Dermis microvascular lymphatic vessel endothelial cell (primary cell): ENCODE data around the gene TIAM1. TPM values are rescaled to one million over a fixed set of nuclear protein-coding genes. Genes with fewer than 3 reads are reported as not detected.
A peak's percentile ranks its signal among the peaks of the same experiment; 100 is the strongest.

ENCODE experiments used
- DNase-seq, 2 donors: peaks; one replicate each; pipeline versions ENCODE4 v3.0.0 to v3.0.0-alpha.2; 2010; ENCODE audit warnings: low read depth in 2 of 2
- total RNA-seq: library from RNA; depleted of rRNA; stranded (reverse); fragments of >200 nt; gene quantifications from 2 replicates; pipeline ENCODE4 v1.2.1, GENCODE V29; 2014

The TIAM1 gene, protein sequence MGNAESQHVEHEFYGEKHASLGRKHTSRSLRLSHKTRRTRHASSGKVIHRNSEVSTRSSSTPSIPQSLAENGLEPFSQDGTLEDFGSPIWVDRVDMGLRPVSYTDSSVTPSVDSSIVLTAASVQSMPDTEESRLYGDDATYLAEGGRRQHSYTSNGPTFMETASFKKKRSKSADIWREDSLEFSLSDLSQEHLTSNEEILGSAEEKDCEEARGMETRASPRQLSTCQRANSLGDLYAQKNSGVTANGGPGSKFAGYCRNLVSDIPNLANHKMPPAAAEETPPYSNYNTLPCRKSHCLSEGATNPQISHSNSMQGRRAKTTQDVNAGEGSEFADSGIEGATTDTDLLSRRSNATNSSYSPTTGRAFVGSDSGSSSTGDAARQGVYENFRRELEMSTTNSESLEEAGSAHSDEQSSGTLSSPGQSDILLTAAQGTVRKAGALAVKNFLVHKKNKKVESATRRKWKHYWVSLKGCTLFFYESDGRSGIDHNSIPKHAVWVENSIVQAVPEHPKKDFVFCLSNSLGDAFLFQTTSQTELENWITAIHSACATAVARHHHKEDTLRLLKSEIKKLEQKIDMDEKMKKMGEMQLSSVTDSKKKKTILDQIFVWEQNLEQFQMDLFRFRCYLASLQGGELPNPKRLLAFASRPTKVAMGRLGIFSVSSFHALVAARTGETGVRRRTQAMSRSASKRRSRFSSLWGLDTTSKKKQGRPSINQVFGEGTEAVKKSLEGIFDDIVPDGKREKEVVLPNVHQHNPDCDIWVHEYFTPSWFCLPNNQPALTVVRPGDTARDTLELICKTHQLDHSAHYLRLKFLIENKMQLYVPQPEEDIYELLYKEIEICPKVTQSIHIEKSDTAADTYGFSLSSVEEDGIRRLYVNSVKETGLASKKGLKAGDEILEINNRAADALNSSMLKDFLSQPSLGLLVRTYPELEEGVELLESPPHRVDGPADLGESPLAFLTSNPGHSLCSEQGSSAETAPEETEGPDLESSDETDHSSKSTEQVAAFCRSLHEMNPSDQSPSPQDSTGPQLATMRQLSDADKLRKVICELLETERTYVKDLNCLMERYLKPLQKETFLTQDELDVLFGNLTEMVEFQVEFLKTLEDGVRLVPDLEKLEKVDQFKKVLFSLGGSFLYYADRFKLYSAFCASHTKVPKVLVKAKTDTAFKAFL (N-terminal part only)
- 0.38 and 0.64 TPM in 2 replicates for total RNA-seq

DNA sequence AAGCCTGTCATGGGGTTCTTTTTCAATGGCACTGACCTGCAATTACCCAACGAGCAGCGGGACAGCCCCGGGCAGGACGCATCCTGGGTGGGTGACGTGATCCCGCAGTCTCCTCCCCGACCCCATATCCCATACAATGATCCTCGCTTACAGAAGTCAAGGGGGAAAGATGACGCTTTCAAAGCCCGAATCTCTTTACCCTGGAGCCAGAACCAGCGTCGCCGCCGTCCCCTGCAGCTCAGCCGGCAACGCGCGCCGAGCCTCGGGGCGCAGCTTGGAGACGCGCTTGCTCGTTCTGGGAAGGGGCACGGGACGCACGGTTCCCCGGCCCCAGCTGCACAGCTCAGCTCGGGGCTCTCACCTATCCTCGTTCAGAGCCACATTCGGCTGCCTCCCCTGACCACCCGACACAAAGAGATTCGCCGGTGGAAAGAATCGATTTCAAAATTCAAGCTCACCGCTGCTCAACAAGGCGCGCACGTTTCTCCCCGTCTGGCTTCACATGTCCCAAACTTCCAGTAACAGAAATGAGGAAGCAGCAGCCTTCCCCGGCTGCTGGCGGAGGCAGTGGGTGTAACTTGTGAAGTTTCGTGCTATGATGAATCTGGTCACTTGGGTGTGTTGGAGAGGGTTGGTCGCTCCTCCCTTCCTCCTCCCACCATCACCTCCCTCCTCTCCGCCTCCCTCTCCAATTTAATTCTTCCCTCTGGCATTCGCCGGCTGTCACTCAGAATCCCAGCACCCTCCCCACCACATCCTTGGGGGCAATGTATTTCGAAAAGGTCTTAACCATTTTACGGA is at the start of gene TIAM1:
TIAM1 (minus strand) TSS at position 582 of the 801 bp plus-strand sequence. CDS start 77,289 bp downstream, outside the sequence.
- DNase-seq: peak in 1 of 2 donors; percentile 8

DNA sequence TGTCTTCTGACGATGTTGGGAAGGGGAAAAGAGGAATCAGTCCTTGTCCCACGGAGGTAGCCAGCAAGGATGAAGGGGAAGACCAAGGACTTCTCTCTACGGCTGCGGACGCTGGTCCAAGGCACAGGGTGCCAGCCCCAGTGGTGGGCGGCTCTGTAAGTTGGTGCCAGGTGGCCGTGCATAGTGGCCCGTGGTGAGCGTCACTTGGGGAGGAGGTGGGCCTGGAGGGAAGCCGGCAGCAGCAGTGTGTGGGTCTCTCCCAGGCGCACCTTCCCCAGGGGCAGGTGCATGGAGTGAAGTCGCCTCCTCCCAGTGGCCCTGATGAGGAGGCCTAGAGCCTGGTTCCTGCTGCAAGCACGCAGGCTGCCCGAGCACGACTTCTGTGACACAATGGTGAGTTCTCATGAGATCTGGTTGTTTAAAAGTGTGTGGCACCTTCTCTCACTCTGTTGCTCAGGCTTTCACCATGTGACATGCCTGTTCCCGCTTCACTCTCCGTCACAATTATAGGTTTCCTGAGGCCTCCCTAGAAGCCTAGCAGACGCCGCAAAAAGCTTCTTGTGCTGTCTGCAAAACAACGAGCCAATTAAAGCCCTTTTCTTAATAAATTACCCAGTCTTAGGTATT is 43.6 kb upstream of the TIAM1 start:
- DNase-seq: no peak

DNA sequence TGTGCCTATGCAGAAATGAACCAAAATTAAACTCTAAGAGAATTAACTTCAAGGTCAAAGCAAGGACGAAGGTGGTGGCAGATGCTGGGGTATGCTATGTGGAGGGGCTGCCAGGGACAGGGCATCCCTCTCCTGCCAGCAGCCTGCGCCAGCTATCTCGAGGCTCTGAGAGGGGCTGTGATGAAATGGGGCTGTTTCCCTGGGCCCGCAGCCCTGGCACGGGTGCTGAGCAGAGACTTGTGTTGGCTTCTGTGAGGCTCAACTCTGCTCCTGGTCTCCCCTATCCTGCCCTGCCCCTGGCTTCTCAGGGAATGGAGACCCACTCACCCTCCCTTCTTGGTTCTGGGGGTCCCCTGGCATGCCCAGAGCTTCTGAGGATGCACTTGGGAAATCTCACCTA is 41.9 kb upstream of the TIAM1 start:
- no peak for DNase-seq

DNA sequence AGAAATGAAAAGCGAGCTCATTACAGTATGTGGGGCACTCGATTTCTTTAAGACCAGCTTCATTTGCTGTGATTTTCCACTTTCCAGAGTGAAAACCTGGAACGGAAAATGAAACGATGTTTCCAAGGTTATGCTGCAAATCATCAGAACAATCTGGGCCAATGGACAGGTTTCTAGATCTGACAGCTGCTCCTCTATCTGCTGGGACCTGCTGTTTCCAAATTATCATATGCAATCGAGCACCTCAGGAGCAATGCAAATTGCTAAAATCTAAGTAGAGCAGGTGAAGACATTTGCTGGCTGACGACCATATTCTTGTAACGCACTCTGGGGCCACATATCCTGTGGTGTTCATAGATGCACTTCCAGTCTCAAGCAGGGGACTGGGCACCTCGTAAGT is 39.7 kb upstream of the TIAM1 start:
- DNase-seq: no peak

DNA sequence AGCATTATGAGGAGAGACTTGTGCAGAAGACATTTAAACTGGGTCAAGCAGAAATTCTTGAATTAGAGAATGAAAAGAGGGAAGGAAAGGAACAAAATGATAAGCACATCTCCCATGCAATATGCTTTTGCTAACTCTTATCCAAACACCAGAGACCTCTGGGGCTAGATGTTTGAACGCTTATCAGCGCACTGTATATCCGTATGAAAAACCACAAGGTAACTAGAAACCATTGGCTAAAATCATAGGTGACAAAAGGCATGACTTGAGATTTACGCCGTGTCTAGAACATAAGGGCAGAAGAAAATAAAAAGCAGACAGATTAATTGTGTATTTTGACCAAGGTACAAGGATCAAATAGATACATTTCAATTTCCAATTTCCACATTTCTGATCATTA is 38.0 kb upstream of the TIAM1 start:
- DNase-seq: no peak

DNA sequence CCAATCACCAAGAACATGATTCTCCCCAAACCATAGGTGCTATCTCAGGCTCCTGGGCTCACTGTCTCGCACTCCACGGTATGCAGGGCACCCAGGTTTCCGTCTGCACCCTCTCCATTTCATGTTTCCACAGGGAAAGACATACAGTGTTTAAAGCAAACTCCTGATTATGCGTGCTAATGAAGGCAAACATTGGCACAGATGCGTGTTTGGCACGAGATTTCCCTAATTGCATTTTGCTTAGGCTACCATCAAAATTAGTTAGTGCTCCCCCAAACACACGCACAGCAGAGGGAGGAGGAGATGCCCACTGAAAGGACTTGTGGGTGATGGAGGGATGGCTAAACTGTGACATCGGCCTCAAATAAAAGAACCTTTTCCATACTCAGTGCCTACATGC is 32.2 kb upstream of the TIAM1 start:
- no peak for DNase-seq

DNA sequence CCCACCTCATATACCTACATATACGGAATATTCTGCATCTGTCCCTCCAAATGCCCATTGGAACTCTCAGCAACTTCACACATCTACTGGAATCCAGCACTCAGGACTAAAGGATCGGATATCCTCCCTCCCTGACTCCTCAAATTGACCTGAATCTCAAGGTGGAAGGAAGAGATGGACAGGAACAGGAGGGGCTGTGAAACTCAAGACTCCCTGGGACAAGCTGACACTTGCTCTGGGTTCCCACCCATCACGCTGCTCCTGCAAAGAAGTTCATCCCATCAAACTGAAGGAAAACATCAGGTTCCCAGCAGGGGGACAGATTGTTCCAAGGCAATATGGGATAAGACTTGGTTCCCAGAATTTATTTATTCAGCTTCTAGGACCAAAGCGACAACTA is 30.3 kb upstream of the TIAM1 start:
- DNase-seq: no peak

DNA sequence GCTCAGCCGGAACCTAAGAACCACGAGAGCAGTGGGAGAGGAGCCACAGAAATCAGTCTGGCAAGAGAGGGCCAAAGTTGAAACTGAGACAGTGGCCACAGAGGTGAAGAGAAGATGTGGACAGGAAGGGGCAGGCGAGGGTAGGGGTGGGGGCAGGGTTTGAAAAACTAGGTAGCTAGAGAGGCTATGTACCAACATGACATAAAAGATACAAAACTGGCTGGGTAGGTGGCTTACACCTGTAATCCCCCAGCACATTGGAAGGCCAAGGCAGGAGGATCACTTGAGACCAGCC is 28.4 kb upstream of the TIAM1 start:
- DNase-seq: no peak

DNA sequence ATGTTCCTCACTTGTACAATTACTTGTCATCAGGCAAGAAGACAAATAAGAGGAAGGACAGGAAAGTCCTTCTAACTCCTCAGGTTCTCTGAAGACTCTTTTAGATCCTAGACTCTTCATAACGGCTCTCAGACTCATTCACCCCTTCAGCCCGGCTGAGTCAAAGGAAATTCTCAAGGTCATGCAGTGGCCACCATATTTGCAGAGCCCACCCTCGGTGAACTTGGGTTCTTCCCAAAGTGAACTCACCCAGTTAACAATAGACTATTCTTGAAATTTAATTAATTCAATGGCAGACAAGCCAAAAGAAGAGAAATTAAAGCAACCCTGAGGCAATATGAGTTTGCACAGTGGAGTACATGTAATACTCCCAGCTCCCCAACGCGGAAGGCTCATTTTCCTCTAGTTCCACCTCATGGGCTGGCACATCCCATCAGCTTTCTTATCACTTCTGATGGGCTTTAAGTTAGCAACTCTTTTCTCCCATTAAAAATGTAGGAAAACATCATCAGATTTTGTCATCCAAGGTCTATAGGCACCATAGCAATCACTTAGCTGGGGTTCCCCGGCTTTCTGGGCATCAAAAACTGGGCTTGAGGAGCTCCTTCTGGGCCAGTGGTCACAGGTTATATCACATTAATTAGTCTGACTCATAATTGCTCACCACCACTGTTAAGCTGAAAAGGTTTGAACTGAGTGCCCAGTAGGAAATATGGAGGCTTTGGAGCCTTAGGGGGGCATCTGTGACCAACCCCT is 27.8 kb upstream of the TIAM1 start:
- DNase-seq: no peak

DNA sequence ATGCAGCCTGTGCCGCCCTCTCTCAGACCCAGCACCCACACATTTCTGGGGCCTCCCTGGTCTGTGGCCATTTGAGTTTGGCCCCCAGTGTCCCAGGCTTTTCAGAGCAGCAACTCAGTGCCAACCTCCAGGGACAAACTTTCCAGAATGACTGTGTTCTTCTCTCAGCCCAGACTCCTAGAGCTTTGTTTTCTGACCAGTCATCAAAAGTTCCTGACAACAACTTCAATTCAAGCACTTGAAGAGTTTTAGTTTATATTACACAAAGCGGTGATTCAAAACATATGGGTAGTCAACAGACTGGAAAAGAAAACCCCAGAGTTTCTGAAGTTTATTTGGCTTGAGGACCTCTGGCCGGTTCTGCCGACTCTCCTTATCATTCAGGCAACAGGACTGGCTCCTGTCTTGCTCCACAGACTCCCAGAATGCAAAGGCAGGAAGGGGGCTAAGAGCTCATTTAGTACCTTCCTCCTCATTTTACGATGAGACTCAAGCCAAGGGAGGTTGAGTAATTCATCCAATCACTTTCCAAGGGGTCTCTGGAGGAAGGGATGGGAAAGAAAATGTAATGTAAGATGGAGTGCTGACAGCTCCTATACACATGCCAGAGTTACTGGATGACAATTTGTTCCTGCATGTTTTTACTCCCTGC is 27.0 kb upstream of the TIAM1 start:
- DNase-seq: no peak

DNA sequence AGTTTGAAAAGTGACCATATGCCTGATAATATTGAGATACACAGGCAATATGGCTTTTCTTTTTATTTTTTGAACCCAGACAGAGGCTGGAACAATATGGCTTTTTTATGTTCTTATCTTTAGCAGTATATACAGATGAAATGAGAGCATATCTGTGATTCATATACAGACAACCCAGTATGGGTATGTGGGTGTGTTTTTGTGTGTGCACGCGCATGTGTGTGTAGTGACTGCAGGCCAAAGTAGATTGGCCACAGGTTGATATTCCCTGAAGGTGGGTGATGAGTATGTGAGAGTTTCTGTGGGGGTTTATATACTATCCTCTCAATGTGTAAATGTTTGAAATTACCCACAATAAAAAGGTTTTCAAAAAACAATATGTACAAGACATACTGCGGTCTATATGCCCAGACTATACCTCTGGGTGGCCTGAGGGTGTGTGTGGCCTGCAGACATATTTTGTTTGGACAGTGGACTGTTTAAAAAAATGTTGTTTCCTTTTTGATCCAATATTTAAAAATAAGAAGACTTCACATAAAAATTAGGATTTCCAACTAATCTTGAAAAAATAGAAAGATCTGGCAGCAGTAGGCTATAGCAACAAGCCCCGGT is 26.3 kb upstream of the TIAM1 start:
- DNase-seq: no peak

DNA sequence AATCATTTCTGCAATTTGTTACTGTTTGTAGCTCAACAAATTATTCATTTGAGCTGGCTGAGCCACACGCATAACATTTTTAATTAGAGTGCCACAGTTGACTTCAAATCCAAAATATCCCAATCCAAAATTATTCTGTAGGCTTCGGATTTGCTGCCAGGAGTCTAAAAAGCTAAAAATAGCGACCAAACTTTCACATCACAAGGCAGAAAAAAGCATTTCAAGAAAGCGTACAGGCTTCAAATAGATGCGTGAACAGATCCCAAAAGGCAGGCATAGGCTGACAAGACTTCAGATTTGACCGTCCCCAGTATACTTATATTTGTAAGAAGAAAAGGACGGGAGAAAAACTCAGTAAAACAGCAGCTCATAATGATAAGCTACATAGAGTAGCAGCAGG is 24.3 kb upstream of the TIAM1 start:
- no peak for DNase-seq

DNA sequence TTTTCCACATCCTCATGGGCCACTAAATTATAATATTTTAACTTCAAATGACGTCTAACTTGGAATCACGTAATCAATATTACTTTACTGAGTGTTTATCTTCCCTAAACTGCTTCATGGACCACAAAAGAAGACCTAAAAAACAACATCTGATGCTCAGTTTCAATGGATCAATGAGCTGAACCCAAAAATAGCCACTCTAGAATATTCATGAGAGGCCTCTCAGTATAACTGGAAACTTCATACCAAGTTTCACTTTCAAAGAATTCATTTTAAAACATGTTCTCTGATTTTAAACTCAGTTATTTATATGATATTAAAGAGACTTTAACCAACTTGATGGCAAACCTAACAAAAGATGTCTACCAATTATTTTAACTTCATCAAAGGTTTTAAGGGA is 23.7 kb upstream of the TIAM1 start:
- DNase-seq: no peak

DNA sequence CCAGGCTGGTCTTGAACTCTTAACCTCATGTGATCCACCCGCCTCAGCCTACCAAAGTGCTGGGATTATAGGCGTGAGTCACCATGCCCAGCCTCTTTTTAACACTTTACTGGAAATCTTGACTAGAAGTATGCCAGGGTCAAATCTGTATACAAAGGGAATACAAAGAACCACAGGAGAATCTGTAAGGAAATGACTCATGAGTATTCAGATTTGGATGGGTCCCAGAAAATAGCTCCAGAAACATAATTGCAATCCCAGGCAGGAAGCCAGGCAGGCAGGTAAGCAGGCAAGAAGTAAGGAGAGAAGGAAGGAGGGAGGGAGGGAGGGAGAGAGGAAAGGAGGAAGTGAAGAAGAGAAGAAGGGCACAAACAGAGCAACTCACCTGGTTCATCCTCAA is 22.8 kb upstream of the TIAM1 start:
- peak in 1 of 2 donors; percentile 40 for DNase-seq

DNA sequence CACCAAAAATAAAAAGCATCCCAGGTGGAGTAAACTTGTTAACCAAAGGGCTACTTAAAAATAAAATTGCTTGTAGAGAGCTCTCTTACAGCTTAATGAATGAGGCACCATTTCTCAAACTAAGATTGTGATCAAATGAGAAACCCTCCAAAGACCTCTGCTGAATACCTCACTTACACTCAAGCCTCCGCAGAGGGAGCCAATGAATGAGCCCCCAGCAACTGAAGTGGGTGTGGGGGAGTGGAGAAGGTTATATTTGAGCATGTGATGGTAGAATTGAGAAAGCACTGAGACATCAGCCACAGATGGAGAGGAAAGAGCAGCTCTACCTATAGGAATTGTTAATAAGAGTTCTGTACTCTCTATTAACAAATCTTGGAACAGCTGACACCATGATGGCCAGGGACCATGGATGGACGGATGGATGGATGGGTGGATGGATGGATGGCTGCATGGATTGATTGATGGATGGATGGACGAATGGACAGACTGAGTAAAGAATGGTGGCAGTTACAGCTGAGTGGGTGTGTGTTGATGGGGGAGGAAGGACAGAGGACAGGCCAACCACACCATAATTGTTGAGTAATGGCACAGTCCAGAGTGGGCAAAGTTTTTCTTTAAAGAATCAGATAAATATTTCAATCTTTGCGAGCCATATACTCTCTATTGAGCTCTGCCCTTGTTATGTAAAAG is 20.3 kb upstream of the TIAM1 start:
- no peak for DNase-seq

DNA sequence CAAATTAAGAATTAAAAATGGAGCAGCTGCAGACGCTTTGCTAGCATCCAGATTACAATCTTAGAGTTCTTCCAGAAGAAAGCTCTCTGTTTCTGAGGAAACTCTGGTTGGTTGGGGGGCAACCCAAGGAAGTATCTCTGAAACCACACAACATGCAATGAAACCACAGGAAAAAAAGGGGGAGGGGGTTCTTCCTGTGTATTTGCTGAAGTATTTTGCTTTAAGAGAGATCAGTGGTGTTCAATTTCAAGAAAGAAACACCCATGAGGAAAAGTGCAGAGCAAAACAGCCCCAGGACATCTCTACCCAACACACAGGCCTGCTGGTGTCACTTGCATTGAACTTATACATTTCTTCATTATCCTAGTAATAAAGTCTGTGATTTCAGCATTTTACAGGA is 19.7 kb upstream of the TIAM1 start:
- no peak for DNase-seq

DNA sequence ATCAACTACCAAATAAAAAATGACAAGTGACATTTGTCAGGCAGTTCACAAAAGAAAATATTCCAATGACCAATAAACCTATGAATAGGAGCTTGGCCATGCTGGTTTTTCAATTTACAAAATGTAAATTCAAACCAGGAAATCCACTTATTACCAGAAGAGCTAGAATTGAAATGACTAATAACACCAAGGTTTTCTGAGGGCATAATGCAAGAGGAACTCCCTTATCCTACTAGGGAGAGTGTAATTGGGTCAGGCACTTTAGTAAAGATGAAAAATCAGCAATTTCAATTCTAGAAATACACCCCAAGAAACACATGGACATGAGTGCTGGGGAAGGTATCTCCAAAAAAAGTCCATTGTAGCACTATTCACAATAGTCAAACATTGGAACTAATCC is 16.7 kb upstream of the TIAM1 start:
- DNase-seq: no peak

DNA sequence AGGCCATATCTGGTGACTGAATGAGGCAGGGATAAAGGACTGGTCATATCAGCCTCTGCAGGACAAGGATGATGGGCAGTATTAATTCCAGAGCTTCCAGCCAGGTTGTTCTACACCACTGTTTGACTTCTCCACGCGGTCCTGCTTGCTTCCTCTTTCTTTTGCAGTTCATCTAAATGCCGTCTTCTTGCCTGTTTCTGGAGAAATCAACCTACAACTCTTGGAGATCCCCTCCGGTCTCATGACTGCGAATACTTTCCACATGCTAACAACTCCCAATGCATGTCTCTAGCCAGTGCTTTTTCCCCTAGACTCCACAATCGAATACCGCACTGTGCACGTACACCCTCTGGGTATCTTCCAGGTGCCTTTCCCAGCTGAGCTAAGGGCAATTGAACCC is 14.1 kb upstream of the TIAM1 start:
- no peak for DNase-seq

DNA sequence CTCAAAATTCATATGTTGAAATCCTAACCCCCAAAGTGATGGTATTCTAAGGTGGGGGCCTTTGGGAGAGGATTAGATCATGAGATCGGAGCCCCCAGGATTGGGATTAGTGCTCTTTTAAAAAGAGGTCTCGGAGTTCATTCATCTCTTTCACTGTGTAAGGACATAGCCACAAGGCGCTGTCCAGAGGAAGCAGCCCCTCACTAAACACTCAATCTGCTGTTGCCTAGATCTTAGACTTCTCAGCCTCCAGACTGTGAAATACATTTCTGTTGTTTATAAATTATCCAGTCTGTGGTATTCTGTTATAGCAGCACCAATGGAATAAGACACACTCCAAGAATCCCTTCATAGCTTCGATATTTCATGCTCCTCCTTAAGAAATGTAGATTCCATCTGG is 12.4 kb upstream of the TIAM1 start:
- no peak for DNase-seq
